Lower leg skin (tissue), 4 donors: ENCODE data around the gene PATZ1. TPM values are rescaled to one million over a fixed set of nuclear protein-coding genes. Genes with fewer than 3 reads are reported as not detected.
A peak's percentile ranks its signal among the peaks of the same experiment; 100 is the strongest.
"Not testable (repeated sequence)": the region's sequence is repeated elsewhere in the genome, so short reads cannot be mapped to it uniquely, and the experiment has no call there.

Experiments used
- DNase-seq, 2 donors: peaks; one replicate each; pipeline ENCODE4 v3.0.0-alpha.2; 2019; ENCODE audit warnings: low spot score in 2 of 2
- H3K4me3 ChIP-seq: fragments of 200-600 bp; sonication (generic); 2 replicates; pipeline ENCODE4 v1.5.1; 2017; ENCODE audit warnings: mild to moderate bottlenecking, low read depth; ENCODE audit not compliant: poor library complexity, severe bottlenecking
- POLR2A ChIP-seq, 2 donors: fragments of 450-650 bp; IDR thresholded peaks; one replicate each; pipeline ENCODE4 v1.6.1; 2016 to 2017; ENCODE audit warnings: antibody characterized with exemption in 2 of 2, mild to moderate bottlenecking in 1 of 2, moderate library complexity in 1 of 2
- WGBS, 2 donors: methylation state at CpG; one replicate each; pipeline ENCODE4 v1.1.5; 2018; 5-methylcytosine and 5-hydroxymethylcytosine counted together
- intact Hi-C: fragments of 100-400 bp; cut with DNase I; formaldehyde crosslinking; loops from one replicate; pipeline ENCODE4 v1.15.0; 2023; ENCODE audit warnings: low total_unique reads
- total RNA-seq, 4 donors: library from RNA; depleted of rRNA; stranded (reverse); fragments of >200 nt; gene quantifications; one replicate each; pipeline ENCODE4 v1.1.0, GENCODE V29; 2016
- TF ChIP-seq, protein P1 (sequence below), 3 donors: fragments of 450-650 bp; IDR thresholded peaks; one replicate each; pipeline ENCODE4 v1.5.1; 2016; ENCODE audit warnings: antibody characterized with exemption in 3 of 3, mild to moderate bottlenecking in 3 of 3, moderate library complexity in 2 of 3

The PATZ1 gene
- total RNA-seq, 4 donors from 2014 or later, result 10.5 to 17.0 (median 13.0) TPM

DNA sequence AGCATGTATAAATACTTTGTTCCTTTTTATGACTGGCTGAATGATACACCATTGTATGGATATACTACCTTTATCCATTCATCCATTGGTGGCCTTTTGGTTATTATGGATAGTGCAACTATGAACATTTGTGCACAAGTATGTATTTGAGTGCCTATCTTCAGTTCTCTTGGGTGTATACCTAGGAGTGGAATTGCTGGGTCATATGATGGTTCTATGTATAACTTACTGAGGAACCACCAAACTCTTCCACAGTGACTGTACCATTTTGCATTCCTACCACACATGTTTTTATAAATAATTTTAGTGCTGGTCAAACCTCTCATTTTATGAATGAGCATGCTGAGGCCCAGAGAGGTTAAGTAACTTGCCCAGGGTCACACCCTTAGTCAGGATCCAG, 3.8 kb upstream of the PATZ1 start:
- no peak for DNase-seq
- TF ChIP-seq, protein P1, sequence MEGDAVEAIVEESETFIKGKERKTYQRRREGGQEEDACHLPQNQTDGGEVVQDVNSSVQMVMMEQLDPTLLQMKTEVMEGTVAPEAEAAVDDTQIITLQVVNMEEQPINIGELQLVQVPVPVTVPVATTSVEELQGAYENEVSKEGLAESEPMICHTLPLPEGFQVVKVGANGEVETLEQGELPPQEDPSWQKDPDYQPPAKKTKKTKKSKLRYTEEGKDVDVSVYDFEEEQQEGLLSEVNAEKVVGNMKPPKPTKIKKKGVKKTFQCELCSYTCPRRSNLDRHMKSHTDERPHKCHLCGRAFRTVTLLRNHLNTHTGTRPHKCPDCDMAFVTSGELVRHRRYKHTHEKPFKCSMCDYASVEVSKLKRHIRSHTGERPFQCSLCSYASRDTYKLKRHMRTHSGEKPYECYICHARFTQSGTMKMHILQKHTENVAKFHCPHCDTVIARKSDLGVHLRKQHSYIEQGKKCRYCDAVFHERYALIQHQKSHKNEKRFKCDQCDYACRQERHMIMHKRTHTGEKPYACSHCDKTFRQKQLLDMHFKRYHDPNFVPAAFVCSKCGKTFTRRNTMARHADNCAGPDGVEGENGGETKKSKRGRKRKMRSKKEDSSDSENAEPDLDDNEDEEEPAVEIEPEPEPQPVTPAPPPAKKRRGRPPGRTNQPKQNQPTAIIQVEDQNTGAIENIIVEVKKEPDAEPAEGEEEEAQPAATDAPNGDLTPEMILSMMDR (IDR thresholded peaks at IDR 0.05), result no peak
- no peak for TF ChIP-seq POLR2A (IDR thresholded peaks at IDR 0.05)
- intact Hi-C loops, result loop anchor here (10.0 kb wide), 1 partner anchor 145 kb away; the partner anchor contains the start of gene SFI1
- H3K4me3 ChIP-seq, result no peak overlapping the region

DNA sequence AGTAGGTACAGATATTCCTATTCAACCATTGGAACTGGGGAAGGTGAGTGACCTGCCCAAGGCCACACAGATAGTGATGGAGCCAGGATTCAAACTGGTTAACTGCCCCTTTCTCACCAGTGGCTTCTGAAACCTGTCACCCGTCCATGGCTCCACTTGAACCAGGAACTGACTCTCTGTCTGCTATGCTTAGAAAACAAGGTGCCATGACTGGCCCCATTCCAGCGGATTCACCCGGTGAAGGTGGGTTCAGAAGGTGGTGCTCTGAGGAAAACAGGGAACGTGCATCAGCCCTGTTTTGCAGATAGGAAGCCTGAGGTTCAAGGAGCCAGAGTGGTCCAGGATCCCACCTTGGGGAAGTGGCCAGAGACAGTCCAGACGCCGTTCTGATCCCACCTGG, 2.6 kb upstream of the PATZ1 start:
- H3K4me3 ChIP-seq, result no peak overlapping the region
- no peak for DNase-seq
- TF ChIP-seq, protein P1 (IDR thresholded peaks at IDR 0.05), result no peak
- no peak for TF ChIP-seq POLR2A (IDR thresholded peaks at IDR 0.05)
- intact Hi-C loops, result loop anchor here (10.0 kb wide), 1 partner anchor 146 kb away; the partner anchor contains the start of gene SFI1
- WGBS, 2 donors, result 87 to 90% methylated on average over 6 of the region's 6 CpGs

DNA sequence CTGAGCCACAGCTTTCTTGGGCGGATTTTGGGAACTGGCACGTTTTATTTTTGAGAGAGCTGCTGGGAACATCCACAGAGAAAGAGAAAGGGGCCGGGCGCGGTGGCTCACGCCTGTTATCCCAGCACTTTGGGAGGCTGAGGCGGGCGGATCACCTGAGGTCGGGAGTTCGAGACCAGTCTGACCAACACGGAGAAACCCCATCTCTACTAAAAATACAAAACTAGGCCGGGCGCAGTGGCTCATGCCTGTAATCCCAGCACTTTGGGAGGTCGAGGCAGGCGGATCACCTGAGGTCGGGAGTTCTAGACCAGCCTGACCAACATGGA, 1.8 kb upstream of the PATZ1 start:
- not testable (repeated sequence) for DNase-seq, H3K4me3 ChIP-seq
- WGBS, 2 donors, result 62 to 64% methylated on average over 16 of the region's 16 CpGs
- intact Hi-C loops, result loop anchor here (10.0 kb wide), 1 partner anchor 147 kb away; the partner anchor contains the start of gene SFI1

DNA sequence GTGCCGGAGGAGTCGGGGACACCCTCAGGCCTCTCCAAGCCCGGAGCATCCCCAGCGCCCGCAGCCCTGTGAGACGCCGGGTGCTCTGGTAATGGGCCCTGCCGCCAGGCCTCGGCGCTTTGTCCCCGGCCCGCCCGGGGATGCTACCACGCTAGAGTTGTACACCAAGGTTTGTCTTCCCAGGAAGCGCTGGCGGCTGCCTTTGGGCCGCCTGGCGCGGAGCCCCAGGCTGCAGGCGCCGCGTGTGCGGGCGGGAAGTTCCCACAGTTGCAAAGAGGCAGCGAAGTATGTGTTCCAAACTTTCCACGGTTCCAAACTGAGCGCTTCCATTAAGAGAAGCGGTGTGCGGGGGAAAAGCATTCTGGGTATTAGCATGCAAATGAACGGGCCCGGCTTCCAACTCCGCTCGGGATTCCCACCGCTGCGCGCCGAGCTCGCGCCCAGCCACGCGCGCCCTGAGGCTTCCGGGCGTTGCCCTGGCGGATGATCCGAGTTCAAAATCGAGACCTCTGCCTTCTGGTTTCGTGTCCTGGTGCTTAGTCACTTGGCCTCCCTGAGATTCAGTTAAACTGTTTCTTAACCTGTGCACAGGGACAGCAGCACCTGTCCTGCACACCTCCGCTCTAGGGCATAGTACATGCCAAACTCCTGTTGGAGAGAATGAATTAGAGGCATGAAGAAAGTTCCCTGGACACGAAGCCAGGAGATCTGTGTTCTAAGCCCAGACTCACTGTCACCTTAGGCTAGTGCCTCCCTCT, 1.3 kb upstream of the PATZ1 start:
- intact Hi-C loops, result loop anchor here (10.0 kb wide), 1 partner anchor 147 kb away; the partner anchor contains the start of gene SFI1
- DNase-seq, result peak; percentile 76 to 92
- peak overlapping the region; percentile 42 for H3K4me3 ChIP-seq
- 2% methylated on average over 30 to 50 of the region's 50 CpGs for WGBS, 2 donors
- TF ChIP-seq POLR2A (IDR thresholded peaks at IDR 0.05), result no peak
- TF ChIP-seq, protein P1 (IDR thresholded peaks at IDR 0.05), result no peak

DNA sequence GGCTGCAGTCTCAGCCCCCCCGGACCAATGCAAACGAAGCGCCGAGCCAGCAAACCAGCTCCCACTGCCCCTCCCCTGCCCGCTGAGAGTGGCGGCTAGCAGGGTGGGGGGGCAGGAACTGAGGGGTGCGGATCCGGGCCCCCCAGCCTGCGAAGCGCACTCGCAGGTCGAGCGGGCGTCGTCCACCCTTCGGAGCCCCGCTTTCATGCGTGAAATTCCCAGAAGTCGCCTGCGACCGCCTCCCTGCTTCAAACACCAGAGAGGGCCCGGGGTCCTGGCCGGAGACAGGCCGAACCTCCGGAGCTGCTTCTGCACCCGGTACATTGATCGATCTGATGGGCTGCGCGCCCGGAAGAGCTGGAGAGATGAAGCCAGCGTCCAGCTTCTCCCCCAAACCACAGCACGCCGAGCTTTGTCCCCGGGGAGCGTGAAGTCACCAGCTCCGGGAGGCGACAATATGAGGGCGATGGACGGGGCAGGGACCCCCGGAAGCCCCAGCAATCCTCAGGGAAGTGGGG, 646 bp upstream of the PATZ1 start:
- TF ChIP-seq, protein P1 (IDR thresholded peaks at IDR 0.05), result no peak
- 0% methylated on average over 7 to 14 of the region's 40 CpGs for WGBS, 2 donors
- peak overlapping the region; percentile 42 for H3K4me3 ChIP-seq
- intact Hi-C loops, result loop anchor here (10.0 kb wide), 1 partner anchor 148 kb away; the partner anchor contains the start of gene SFI1
- DNase-seq, result peak; percentile 30 to 90

DNA sequence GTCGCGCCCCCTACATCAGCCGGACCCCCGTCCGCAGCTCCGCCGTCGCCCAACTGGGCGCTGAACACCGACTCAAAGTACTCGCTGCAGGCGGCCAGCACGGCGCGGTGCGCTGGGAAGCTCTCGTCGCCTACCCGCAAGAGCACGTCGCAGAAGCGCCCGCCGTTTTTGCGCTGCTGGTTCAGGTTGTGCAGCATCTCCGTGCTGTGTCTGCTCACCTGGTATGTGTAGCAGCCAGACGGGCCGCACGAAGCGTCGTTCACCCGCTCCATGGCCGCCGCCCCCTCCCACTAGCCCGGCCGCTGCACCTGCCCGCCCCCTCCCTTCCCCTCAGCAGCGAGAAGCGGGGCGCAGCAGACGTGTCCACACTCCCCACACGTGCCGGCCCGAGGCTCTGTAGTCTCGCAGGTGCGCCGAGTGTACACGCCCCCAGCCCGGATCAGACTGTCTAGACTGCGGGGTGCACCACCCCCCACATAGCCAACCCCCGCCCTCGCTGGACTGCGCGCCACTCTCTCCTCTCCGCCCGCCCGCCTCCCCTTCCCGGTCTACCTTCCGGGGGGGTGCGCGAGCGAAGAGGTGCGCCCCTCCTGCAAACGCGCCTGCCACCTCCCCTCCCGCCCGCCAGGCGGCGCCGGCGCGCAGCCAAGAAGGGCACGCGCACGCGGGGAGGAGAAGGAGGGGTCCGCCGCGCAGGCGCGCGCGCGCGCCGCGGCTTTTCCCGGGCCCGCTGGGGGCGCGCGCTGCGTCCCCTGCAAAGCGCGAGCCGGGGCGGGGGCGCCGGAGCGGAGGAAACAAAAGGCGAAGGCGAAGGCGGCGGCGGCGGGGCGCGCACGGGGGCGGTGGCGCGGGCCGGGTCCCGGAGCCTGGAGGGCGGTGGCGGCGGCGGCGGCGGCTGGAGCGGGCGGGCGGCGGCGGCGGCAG, 553 bp downstream of the PATZ1 start:
- WGBS, 2 donors, result 1% methylated on average over 37 to 39 of the region's 126 CpGs
- TF ChIP-seq, protein P1 (IDR thresholded peaks at IDR 0.05), result peak in 1 of 3 donors; percentile 41
- no peak for TF ChIP-seq POLR2A (IDR thresholded peaks at IDR 0.05)
- intact Hi-C loops, result loop anchor here (10.0 kb wide), 1 partner anchor 149 kb away; the partner anchor contains the start of gene SFI1
- H3K4me3 ChIP-seq, result peak overlapping the region; percentile 47
- peak; percentile 52 to 94 for DNase-seq
